ENCODE measurements around the gene GDPD4.

DNA sequence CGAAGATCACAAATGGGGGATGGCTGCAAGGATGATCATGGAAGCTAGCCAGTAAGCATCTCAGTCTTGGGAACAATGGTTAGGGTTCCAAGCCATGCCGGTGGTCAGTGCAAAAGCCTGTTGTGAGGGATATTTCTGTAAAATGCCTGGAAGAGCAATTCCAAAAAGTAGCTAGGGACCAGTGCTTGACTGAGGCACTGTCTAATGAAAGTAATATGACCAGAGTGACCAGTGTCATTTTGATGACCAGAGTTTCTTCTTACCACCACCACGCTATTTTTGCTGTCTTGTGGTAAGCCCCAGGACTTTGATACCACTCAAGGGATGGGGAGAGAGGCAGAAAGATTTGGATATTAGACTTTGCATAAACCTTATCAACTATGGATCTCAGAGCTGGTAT lies 18.4 kb downstream of the GDPD4 start:
- TF ChIP-seq, protein P1, sequence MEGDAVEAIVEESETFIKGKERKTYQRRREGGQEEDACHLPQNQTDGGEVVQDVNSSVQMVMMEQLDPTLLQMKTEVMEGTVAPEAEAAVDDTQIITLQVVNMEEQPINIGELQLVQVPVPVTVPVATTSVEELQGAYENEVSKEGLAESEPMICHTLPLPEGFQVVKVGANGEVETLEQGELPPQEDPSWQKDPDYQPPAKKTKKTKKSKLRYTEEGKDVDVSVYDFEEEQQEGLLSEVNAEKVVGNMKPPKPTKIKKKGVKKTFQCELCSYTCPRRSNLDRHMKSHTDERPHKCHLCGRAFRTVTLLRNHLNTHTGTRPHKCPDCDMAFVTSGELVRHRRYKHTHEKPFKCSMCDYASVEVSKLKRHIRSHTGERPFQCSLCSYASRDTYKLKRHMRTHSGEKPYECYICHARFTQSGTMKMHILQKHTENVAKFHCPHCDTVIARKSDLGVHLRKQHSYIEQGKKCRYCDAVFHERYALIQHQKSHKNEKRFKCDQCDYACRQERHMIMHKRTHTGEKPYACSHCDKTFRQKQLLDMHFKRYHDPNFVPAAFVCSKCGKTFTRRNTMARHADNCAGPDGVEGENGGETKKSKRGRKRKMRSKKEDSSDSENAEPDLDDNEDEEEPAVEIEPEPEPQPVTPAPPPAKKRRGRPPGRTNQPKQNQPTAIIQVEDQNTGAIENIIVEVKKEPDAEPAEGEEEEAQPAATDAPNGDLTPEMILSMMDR (IDR thresholded peaks at IDR 0.05; ENCODE audit: insufficient read depth, low read length, poor library complexity, severe bottlenecking) = no peak
- no peak for TF ChIP-seq EZH2phosphoT487 (conservative IDR thresholded peaks at IDR 0.05; ENCODE audit: low read length)

Measured in SU-DHL-6 (cell line).